ENCODE data around the gene LAMC3.

GRCh38 chr9:130972277-130972956 is 36.6 kb upstream of the LAMC3 start:
- no peak for TF ChIP-seq CTCF (IDR thresholded peaks at IDR 0.05)
- no peak for TF ChIP-seq EP300 (IDR thresholded peaks at IDR 0.05; ENCODE audit: low read depth)
- TF ChIP-seq POLR2A (IDR thresholded peaks at IDR 0.05) = no peak
